Measurements from ENCODE around the gene XIRP2. TPM values are rescaled to one million over a fixed set of nuclear protein-coding genes. Genes with fewer than 3 reads are reported as not detected.
A peak's percentile ranks its signal among the peaks of the same experiment; 100 is the strongest.

Gene XIRP2
- polyA plus RNA-seq, 1 experiment, result 0.43 TPM

GRCh38 chr2:167196461-167197252 is 308.4 kb downstream of the XIRP2 start:
- ChIA-PET POLR2A (interaction anchor here (1.0 kb wide), 1 partner anchor 97 kb away, joined by 3 read pairs; the partner anchor contains the start of gene B3GALT1), CTCF (interaction anchor here (1.8 kb wide), 1 partner anchor 15 kb away, joined by 4 read pairs; no protein-coding TSS in a partner anchor)
- H3K27ac ChIP-seq (ENCODE audit: low read depth, low read length), result no peak overlapping the region

GRCh38 chr2:167198009-167198408 is 309.7 kb downstream of the XIRP2 start:
- CTCF ChIA-PET, result interaction anchor here (2.2 kb wide), 1 partner anchor 14 kb away, joined by 7 read pairs; no protein-coding TSS in a partner anchor
- POLR2A ChIA-PET, result no interaction called here
- no peaks in the 10 kb centered on the region for H3K27me3 ChIP-seq (ENCODE audit: control insufficient read depth, insufficient read depth, low read length)
- H3K27ac ChIP-seq (ENCODE audit: low read depth, low read length), result no peak overlapping the region
- H3K9me3 ChIP-seq (ENCODE audit: control insufficient read depth, insufficient read depth, low read length), result no peaks in the 10 kb centered on the region
- no peak overlapping the region for H3K4me3 ChIP-seq (ENCODE audit: low read depth, low read length)
- TF ChIP-seq, protein P1, sequence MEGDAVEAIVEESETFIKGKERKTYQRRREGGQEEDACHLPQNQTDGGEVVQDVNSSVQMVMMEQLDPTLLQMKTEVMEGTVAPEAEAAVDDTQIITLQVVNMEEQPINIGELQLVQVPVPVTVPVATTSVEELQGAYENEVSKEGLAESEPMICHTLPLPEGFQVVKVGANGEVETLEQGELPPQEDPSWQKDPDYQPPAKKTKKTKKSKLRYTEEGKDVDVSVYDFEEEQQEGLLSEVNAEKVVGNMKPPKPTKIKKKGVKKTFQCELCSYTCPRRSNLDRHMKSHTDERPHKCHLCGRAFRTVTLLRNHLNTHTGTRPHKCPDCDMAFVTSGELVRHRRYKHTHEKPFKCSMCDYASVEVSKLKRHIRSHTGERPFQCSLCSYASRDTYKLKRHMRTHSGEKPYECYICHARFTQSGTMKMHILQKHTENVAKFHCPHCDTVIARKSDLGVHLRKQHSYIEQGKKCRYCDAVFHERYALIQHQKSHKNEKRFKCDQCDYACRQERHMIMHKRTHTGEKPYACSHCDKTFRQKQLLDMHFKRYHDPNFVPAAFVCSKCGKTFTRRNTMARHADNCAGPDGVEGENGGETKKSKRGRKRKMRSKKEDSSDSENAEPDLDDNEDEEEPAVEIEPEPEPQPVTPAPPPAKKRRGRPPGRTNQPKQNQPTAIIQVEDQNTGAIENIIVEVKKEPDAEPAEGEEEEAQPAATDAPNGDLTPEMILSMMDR (IDR thresholded peaks at IDR 0.05; ENCODE audit: low read depth, low read length), result no peak
- DNase-seq (ENCODE audit: low read depth, low spot score), result no peak

More at GRCh38 chr2:167196461-167197252, 308.4 kb downstream of the XIRP2 start:
- Histone ChIP-seq H3K27me3 (ENCODE audit: control insufficient read depth, insufficient read depth, low read length) (no peaks in the 10 kb centered on the region), H3K4me3 (ENCODE audit: low read depth, low read length) (no peak overlapping the region), H3K9me3 (ENCODE audit: control insufficient read depth, insufficient read depth, low read length) (no peaks in the 10 kb centered on the region)
- DNase-seq (ENCODE audit: low read depth, low spot score), result peak; percentile 27
- TF ChIP-seq, protein P1 (IDR thresholded peaks at IDR 0.05; ENCODE audit: low read depth, low read length), result no peak

DNA sequence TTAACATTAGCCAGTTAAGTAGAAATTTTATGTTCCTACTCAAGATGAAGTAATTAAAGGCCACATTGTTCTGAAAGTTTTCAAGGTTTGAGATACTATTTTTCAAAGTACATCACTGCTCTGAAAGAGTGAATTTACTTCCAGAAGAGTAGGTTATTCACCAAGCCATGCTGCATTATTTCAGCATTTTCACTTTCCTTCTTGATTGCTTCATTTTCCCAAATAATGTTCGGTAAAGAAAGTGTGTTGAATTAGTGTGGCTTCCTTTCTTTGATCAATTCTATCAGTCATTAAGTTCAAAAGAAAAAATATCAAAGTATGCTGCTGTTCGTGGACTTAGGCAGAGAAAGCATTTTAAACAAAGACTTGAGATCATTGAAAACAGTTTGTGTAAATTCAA is 310.3 kb downstream of the XIRP2 start:
- Histone ChIP-seq H3K9me3 (ENCODE audit: control insufficient read depth, insufficient read depth, low read length) (no peaks in the 10 kb centered on the region), H3K4me3 (ENCODE audit: low read depth, low read length) (no peak overlapping the region), H3K27me3 (ENCODE audit: control insufficient read depth, insufficient read depth, low read length) (no peaks in the 10 kb centered on the region), H3K27ac (ENCODE audit: low read depth, low read length) (no peak overlapping the region)
- POLR2A ChIA-PET, result no interaction called here
- CTCF ChIA-PET, result interaction anchor here (1.0 to 2.2 kb wide), 2 partner anchors 13 to 660 kb away, joined by 3 to 7 read pairs; no protein-coding TSS in a partner anchor
- TF ChIP-seq, protein P1 (IDR thresholded peaks at IDR 0.05; ENCODE audit: low read depth, low read length), result no peak
- no peak for DNase-seq (ENCODE audit: low read depth, low spot score)

GRCh38 chr2:167200019-167200418 is 311.7 kb downstream of the XIRP2 start:
- no peak for DNase-seq (ENCODE audit: low read depth, low spot score)
- H3K27ac ChIP-seq (ENCODE audit: low read depth, low read length), result no peak overlapping the region
- ChIA-PET CTCF (interaction anchor here (2.2 kb wide), 1 partner anchor 12 kb away, joined by 7 read pairs; no protein-coding TSS in a partner anchor), POLR2A (no interaction called here)
- H3K4me3 ChIP-seq (ENCODE audit: low read depth, low read length), result no peak overlapping the region
- TF ChIP-seq, protein P1 (IDR thresholded peaks at IDR 0.05; ENCODE audit: low read depth, low read length), result no peak
- no peaks in the 10 kb centered on the region for H3K27me3 ChIP-seq (ENCODE audit: control insufficient read depth, insufficient read depth, low read length)
- H3K9me3 ChIP-seq (ENCODE audit: control insufficient read depth, insufficient read depth, low read length), result no peaks in the 10 kb centered on the region

- ChIA-PET POLR2A (no interaction called here), CTCF (interaction anchor here (0.7 to 5.7 kb wide), 4 partner anchors 8 to 670 kb away, joined by 3 to 25 read pairs (median 15); no protein-coding TSS in a partner anchor)
- Histone ChIP-seq H3K9me3 (ENCODE audit: control insufficient read depth, insufficient read depth, low read length) (no peaks in the 10 kb centered on the region; the same call in 1 of the 2 replicates), H3K27me3 (ENCODE audit: control insufficient read depth, insufficient read depth, low read length) (no peaks in the 10 kb centered on the region), H3K4me3 (ENCODE audit: low read depth, low read length) (no peak overlapping the region), H3K27ac (ENCODE audit: low read depth, low read length) (no peak overlapping the region)
- TF ChIP-seq, protein P1 (IDR thresholded peaks at IDR 0.05; ENCODE audit: low read depth, low read length), result no peak
- DNase-seq (ENCODE audit: low read depth, low spot score), result no peak
Observed at GRCh38 chr2:167209784-167210183, 321.5 kb downstream of the XIRP2 start.
